Muscle of back (tissue), 13 donors: ENCODE data around the gene DMXL2. TPM values are rescaled to one million over a fixed set of nuclear protein-coding genes. Genes with fewer than 3 reads are reported as not detected.
"Not testable (repeated sequence)": the region's sequence is repeated elsewhere in the genome, so short reads cannot be mapped to it uniquely, and the experiment has no call there.

Experiments
- DNase-seq, 3 donors: peaks; one replicate each; pipeline versions ENCODE4 v3.0.0 to v3.0.0-alpha.2; 2013
- long read RNA-seq, 9 donors: transcript quantifications; one replicate each; lab custom pipeline, GENCODE V29; 2026
- polyA plus RNA-seq, 10 donors: library from polyadenylated mRNA; unstranded; fragments of 120-200 nt; gene quantifications; one replicate each; pipeline ENCODE4 v1.2.1, GENCODE V29; 2013; ENCODE audit not compliant: insufficient read length in 10 of 10

The DMXL2 gene, protein sequence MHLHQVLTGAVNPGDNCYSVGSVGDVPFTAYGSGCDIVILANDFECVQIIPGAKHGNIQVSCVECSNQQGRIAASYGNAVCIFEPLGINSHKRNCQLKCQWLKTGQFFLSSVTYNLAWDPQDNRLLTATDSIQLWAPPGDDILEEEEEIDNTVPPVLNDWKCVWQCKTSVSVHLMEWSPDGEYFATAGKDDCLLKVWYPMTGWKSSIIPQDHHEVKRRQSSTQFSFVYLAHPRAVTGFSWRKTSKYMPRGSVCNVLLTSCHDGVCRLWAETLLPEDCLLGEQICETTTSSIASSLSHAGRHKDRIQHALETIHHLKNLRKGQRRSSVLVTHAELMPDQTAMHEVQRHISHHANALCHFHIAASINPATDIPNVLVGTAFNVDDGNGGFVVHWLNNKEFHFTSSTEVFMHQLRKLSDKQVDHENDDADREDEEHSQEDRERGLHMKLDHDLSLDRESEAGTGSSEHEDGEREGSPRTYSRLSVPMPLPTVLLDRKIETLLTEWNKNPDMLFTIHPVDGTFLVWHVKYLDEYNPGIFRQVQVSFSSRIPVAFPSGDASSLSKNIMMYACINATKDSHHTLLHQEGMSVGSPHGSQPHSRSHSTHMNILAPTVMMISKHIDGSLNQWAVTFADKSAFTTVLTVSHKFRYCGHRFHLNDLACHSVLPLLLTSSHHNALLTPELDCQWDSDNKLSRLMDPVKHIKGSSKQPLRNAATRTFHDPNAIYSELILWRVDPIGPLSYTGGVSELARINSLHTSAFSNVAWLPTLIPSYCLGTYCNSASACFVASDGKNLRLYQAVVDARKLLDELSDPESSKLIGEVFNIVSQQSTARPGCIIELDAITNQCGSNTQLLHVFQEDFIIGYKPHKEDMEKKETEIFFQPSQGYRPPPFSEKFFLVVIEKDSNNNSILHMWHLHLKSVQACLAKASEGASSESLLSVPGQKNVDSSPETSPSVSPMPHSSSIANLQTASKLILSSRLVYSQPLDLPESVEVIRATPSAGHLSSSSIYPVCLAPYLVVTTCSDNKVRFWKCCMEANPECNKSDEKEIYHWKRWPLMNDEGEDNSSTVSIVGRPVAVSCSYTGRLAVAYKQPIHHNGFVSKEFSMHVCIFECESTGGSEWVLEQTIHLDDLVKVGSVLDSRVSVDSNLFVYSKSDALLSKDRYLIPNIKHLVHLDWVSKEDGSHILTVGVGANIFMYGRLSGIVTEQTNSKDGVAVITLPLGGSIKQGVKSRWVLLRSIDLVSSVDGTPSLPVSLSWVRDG (N-terminal part only)
- polyA plus RNA-seq = 10 to 100 TPM; 12.3 to 40.0 (median 20.1) TPM
- long read RNA-seq, donor 1 = 0 reads
- long read RNA-seq, donor 2 = 0 reads
- long read RNA-seq, donor 3 = 0 reads
- long read RNA-seq, donor 4 = 0 reads
- long read RNA-seq, donor 5, partial matches to known transcripts = 0 of 2 reads
- long read RNA-seq, donor 5, other reads (novel, unspliced or antisense) = 0 of 2 reads
- long read RNA-seq, donor 6 = 0 reads
- long read RNA-seq, donor 7, partial matches to known transcripts = 0 of 1 reads
- long read RNA-seq, donor 7, other reads (novel, unspliced or antisense) = 0 of 1 reads
- long read RNA-seq, donor 8 = 0 reads
- long read RNA-seq, donor 9 = 0 reads

DNA sequence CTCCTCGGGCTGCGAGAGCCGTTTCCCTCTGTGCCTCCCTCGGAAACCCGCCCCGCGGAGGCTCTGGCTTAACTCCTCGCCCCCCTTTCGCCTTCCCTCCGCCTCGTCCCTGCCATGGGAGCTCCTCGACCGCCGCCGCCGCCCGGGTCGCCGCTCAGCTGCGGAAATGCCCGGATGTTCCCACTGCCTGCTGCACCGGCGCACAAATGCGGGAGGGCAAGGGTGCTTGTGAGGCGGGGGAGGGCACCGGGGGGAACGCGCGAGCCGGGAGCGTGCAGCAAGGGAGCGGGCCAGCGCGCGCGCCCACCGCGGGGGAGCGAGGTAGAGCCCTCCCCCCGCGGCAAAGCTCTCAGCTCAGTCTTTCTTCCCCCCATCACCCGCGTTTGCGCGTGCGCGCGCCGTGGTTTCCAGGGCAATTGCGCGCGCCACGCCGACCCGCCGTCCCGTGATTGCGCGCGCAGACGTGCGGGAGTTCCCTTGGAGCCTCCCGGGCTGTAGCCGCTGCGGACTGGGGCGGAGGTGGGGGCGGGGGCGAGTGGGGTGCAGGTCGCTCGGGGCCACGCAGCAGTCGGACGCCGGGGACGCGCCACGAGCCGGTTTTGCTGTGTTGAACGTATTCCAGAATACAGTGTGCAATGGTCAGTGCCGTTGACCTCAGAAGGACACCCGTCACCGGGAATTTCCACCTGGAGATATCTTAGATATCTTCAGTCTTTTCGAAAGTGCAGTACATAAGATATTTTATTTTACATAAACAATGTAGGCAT lies at the start of gene DMXL2:
Gene DMXL2 (minus strand): TSS at position 168 of the 767 bp plus-strand sequence. CDS start 226 bp downstream, outside the sequence.
- peak; percentile 78 to 97 (median 91) for DNase-seq

DNA sequence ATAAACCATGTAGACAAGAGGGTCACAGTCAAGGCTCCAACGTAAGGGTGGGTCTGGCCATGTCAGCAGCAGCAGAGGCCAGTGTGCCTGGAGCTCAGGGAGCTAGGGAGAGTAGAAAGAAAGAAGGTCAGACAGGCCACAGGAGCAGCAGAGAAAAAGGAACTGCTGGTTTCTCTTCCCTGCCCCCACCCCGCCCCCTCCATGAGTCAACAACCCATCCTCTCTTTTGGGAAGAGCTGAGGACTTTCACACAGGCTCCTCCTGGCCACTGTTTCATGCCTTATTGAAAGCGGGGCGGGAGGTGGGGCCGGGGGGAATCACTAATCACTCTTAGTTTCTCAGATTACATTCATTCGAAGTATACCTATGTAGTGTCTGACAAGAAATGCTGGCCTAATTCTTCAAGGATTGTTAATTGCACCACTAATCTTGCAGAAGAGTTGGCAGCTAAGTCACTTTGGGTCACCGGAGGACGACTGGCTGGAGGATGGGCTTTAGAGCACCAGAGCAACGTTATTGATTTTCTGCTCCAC lies 49.6 kb upstream of the DMXL2 start:
- DNase-seq = peak in 1 of 3 donors; percentile 11

DNA sequence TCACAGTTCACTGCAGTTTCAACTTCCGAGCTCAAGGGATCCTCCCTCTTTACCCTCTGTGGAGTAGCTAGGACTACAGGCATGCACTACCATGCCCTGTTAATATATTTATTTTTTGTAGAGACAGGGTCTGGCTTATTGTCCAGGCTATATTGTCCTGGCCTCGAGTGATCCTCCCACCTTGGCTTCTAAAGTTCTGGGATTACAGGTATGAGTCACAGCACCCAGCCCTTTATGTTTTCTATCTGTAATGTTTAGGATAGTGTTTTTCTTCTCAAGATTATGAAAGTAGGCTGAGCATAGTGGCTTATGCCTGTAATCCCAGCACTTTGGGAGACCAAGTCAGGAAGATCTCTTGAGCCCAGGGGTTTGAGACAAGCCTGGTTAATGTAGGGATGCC lies 46.8 kb upstream of the DMXL2 start:
- no peak for DNase-seq

DNA sequence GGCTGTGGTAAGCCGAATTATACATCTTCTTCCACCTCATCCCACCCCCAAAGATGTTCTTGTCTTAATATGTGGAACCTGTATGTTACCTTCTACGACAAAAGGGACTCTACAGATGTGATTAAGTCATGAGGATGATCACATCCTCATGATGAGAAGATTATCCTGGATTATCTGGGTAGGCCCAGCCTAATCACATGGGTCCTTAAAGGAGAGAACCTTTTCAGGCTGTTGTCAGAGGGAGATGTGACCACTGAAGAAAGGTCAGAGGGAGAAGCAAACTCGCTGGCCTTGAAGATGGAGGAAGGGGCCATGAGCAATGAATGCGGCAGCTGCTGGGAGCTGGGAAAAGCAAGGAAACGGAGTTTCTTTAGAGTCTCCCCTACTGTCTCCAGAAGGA lies 45.9 kb upstream of the DMXL2 start:
- DNase-seq = no peak

DNA sequence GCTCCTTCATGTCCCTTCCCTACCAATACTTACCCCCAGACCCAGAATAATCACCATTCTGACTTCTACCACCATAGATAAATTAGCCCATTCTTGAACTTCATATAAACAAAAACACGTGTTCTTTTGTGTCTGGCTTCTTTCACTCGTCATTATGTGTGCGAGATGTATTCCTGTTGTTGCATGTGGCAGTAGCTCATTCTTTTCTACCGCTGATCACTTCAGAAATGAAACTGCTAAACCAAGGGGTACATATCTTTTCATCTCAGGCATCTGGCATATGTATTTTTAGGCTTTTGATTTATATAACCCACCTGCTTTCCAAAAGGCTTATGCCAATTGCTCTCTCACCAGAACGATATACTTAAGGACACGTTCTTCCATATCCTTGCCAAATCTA lies 44.9 kb upstream of the DMXL2 start:
- DNase-seq = no peak

DNA sequence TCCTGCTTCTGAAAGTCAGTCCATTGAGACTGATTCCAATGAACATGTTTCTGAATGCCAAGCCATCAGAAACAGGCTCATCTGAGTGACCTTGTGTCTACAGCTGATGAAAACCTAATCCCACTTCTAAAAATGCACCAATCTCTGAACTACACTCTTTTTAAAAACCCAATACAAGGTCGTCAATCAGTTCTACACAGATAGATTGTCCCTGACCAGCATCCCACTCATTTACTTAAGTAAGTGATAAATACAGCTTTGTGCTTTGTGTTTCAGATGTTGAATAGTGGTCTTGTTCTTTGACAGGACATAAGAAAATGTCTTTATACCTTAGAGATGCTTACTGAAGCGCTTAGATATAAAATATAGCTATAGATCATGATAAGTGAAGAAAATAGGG lies 38.5 kb upstream of the DMXL2 start:
- DNase-seq = no peak

DNA sequence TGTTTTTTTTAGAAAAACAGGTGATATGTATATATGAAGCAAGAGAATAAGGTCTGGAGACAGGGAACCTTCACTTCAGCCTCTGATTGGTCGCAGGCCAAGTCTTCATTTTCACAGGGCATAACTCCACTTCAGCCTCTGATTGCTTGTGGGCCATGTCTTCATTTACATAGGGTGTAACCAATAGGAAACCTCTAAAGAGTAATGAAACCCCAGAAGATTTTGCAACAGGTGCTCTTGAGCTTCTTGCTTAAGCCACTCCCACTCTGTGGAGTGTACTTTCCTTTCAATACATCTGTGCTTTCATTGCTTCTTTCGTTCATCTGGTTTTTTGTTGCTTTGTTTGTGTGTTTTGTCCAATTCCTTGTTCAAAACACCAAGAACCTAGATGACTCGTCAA lies 36.1 kb upstream of the DMXL2 start:
- DNase-seq = no peak

DNA sequence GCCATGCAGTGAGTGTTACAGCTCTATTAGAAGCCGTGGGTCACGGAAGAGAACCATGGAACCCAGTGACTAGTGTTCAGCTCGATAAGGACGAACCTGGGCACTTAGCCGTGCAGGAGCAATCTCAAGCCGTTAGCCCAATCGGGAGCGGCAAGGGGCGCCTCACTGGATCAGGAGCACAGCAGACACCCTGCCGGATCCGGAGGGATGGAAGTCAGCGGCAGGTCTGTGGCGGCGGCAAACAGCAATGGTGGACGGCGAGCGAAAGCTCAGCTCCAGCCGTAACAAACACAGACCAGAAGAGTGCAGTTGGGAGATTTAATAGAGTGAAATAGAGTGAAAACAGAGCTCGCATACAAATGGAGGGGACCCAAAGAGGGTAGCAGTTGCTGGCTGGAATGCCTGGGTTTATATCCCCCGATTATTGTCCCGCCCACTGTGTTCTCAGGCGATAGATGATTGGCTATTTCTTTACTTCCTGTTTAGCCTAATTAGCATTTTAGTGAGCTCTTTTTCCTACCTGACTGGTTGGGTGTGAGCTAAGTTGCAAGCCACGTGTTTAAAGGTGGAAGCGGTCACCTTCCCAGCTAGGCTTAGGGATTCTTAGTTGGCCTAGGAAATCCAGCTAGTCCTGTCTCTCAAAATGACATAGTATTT lies 33.0 kb upstream of the DMXL2 start:
- DNase-seq = not testable (repeated sequence)

DNA sequence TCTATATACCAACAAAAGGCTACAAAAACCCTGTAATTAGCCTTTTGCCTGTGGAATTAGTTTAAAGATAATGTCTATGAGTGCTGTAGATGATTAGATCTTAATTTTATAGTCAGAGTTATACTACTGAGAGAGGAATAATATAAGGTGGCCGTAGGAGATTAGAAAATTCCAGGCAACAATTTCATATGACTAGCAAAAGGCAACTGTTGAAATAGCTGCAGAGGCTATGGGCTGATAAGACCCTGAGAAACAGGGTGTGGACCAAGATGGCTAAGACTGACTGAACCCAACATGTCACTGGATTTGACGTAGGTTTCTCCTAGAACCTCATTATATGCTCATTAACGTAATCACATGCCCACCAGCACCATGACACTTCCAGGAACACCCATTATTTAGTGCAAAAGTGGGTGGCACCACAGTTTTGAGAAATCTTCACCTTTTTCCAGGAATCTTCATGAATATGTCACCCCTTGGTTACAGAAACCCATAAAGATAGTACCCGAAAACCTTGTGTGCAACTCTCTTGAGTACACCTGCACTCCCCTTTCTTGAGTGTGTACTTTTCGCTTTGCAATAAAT lies 29.6 kb upstream of the DMXL2 start:
- DNase-seq = no peak

DNA sequence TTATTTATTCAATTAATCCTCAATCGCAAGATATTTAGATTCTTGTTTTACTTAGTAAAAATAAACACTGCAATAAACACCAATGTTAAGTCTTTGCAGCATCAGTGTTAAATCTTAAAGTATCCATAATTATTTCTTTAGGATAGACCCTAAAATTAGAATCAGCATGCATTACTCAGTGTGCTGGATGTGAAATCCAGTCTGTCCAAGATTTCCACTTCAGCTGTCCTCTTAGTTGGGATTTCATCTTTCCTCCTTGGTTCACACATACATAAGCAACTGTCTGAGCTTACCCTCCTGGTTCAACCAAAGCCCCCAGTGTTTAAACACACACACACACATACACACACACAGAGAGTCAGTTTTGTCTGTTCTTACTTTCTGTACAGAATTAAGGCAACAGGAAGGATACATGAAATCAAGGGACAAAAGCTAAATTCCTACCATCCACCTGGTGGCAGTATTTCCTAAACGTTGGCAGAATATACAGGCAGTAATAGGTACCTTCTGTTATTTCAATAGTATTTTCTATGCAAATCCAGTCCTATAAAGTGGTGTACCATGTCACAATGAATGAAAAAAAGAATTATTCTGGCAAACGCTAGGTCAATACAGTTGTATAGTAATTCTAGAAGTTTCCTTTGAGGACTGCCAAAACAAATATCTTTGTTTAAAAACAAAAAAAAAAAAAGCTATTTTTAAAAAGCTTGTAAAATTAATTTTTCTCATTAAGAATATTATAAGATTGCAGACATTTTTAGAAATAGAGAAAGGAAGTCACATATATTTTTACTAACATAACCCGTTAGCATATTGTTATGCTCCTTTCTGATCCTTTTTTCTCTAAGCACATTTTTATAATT lies 27.3 kb upstream of the DMXL2 start:
- peak; percentile 74 to 84 (median 77) for DNase-seq

DNA sequence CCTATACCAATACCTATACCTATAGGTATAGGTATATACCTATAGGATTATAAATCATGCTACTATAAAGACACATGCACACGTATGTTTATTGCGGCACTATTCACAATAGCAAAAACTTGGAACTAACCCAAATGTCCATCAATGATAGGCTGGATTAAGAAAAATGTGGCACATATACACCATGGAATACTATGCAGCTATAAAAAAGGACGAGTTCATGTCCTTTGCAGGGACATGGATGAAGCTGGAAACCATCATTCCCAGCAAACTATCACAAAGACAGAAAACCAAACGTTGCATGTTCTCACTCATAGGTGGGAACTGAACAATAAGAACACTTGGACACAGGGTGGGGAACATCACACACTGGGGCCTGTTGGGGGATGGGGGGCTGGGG lies 26.1 kb upstream of the DMXL2 start:
- DNase-seq = not testable (repeated sequence)

DNA sequence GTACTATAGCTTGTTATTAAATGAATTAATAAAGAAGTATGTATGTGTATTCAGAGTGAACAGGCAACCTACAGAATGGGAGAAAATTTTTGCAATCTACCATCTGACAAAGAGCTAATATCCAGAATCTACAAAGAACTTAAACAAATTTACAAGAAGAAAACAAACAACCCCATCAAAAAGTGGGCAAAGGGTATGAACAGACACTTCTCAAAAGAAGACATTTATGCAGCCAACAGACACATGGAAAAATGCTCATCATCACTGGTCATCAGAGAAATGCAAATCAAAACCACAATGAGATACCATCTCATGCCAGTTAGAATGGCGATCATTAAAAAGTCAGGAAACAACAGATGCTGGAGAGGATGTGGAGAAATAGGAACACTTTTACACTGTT lies 25.5 kb upstream of the DMXL2 start:
- DNase-seq = not testable (repeated sequence)

DNA sequence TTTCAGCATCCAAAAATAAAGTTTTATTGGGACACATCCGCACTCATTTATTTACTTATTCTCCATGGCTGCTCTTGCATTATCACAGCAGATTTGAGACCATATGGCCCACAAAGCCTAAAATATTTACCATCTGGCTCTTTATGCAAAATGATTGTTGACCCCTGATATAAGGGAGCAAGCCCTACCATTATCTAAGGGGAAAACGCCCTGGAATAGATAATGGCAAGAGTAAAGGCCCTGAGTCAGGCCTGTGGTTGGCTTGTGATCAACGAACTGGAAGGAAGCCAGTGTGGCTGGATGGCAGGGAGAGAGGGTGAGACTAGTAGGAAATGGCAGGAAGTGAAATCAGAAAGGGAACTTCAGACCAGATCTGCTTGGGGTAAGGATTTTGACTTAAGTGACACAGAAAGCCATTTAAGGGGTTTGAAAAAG lies 24.6 kb upstream of the DMXL2 start:
- DNase-seq = peak in 2 of 3 donors; percentile 15 to 47

DNA sequence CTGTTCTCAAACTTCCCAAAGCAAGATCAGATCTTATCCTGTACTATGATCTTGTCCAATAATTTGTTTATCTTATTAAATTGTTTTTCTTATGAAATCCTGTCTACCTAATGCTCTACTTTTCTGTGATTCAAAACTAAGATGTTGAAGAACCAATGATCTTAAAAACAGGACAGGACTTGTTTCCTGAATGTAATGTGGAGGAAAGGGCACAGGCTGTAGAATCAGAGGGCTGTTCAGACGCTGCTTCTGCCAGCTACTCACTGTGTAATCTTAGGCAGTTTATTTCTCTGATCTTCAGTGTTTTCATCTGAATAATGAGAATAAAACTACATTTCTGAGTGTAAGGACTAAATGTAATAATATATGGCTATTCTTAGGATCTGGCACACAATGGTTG lies 20.1 kb upstream of the DMXL2 start:
- DNase-seq = no peak

DNA sequence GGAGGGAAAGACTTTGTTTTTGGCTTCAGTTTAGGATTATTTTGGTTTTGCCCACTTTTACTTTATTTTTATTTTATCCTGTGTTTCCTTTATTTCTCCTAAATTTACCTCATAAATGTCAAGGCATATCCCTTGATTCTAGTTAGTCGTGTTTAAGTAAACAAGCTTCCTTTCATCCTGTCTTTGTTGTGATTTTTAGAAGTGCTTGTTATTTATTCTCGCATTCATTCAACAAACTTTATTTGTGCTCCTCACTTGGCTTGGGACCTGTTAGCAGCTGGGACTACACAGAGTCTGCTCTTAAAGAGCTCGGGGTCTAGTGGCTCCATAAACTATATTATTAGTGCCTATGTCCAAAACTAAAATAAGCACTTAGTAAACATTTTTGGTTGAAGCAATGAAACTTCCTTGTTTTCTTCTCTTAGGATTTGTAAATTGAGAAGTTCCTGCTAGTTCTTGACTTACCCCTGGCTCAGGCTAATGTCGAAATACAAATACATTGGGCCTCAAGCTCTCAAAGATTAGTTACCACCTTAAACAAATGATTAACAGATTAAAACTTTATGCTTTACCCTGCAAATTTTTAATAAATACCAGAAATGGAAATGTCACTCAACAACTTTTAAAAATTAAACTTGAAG lies 19.0 kb upstream of the DMXL2 start:
- no peak for DNase-seq

DNA sequence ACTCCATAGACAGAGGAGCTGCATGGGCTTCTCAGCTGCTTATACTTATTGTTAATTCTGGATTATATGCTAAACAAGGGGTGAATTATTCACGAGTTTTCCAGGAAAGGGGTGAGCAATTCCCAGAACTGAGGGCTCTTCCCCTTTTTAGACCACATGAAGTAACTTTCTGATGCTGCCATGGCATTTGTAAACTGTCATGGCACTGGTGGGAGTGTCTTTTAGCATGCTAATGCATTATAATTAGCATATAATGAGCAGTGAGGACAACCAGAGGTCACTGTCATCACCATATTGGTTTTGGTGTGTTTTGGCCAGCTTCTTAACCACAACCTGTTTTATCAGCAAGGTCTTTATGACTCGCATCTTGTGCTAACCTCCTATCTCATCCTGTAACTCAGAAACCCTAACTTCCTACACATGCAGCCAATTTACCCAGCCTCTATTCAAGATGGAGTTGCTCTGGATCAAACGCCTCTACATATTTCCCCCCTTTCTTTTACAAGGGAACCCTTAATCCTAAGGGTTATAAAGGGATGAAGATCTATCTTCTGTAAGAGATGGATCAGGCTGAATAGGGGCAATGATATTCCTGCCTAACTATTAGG lies 12.1 kb upstream of the DMXL2 start:
- no peak for DNase-seq

DNA sequence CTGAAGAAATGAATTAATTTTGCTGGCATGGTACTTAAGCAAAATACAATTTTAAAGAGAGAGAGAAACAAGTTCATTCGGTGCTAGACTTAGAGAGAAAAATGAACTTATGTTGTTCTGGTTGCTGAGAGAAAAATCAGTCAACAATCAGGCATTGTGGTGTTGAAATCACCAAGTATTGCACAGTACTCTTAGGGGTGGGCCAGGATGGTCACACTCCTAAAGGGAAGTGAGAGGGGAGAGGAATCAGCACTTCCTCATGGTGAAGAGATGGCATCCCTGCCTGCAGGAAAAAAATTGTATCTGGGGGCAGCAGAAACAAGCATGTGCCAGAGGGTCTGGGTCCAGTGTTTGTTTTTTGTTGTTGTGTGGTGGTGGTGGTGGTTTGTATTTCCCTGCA lies 7.0 kb upstream of the DMXL2 start:
- peak in 1 of 3 donors; percentile 40 for DNase-seq
